Activated effector memory CD4-positive, alpha-beta T cell treated with anti-CD3 and anti-CD28 coated beads, Interleukin-2, amount 50 U/mL, for 16 hours (primary cell): ENCODE results near the gene FBXO45.
"Not testable (repeated sequence)": the region's sequence is repeated elsewhere in the genome, so short reads cannot be mapped to it uniquely, and the experiment has no call there.

ENCODE experiments used
- DNase-seq: peaks from one replicate; pipeline ENCODE4 v3.0.0-alpha.2; 2020

FBXO45 gene

DNA sequence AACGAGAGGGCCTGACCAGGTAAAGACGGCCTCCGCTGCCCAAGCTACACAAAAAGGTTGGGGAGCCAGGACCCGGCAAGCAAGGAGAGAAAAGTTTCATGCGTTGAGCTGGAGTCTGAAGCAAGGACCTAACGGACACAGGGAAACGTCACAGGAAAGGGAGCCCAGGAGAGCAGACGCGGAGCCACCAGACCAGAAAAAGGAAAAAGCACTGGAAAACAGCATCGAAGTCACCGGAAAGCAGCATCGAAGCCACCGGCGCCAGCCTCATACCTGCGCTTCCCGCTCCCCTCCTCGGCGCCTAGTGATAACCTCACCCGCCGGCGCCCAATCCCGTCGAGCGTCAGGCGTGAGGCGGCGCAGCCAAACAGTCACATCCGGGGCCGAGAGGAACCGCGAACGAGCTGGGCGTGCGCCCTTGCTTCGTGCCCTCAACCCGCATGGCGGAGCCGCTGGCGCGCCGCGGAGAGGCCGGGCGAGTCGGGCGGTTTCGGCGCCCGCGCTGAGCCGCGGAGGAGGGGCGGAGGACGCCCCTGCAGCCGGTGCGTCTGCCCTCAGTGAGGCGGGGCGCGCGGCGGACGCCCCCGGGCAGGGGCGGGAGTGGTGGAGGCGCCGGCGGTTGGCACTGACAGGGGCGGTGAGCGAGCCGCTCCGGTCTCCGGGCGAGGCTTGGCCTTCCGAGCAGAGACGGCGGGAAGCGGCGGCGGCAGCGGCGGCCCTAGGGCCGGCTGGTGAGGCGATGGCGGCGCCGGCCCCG, at the start of gene FBXO45, which contains the start of gene WDR53:
Gene FBXO45 (plus strand): TSS at position 415 of the 757 bp plus-strand sequence. CDS start 325 bp downstream, at position 740.
Gene WDR53 (minus strand): TSS at position 309 of the 757 bp plus-strand sequence. CDS start 7,079 bp downstream, outside the sequence.
- DNase-seq = peak; percentile 99

DNA sequence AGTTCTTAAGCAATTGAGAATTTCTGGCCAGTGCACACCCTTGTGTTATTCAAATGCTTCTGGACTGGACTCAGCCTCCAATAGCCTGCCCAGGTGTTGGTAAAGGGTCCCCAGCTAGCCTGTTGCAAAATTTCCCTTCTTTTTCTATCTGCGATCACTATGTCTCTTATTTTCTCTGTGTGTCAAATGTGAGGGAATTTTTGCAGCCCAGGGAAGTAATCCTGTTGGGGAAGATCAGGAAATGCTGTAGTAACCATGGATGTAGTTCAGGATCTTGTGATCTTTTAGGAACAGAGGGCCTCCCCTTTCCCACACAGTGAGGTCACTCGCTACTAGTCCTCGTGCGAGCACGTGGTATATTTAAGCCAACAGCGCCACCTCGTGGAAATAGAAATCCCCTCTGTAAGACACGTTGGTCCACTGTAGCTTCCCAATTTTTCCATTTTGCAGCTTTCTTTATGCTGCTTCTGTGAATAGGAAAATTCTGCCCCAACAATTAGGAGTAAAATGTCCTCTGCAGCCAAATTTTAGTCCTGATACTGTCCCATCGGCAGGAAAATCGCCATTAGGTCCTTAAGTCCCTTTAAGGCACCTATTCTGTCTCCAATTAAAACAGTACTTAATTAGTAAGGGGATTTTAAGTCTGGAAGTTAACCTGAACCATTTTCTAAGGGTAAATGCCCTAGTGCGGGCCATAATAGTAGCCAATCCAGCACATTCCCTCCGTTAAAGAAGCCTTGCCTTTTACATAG, 49.3 kb upstream of the FBXO45 start:
- DNase-seq = peak; percentile 83

GRCh38 chr3:196519718-196520082, 48.8 kb upstream of the FBXO45 start:
- no peak for DNase-seq

DNA sequence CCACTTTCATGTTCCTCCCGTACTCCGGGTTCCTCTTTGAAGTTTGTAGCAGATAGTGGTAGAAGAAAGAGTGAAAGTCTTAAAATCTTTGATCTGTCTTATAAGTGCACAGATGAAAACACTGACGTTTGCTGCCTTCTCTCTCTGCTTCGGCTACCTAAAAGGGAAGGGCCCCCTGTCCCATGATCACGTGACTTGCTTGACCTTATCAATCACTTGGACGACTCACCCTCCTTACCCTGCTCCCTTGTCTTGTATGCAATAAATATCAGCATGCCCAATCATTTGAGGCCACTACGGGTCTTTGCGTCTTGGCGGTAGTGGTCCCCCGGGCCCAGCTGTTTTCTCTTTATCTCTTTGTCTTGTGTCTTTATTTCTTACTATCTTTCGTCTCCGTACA, 47.2 kb upstream of the FBXO45 start:
- DNase-seq = not testable (repeated sequence)

- no peak for DNase-seq
These were observed 44.6 kb upstream of the FBXO45 start for GRCh38 chr3:196523841-196524240.

GRCh38 chr3:196524527-196524926, 43.9 kb upstream of the FBXO45 start:
- no peak for DNase-seq

DNA sequence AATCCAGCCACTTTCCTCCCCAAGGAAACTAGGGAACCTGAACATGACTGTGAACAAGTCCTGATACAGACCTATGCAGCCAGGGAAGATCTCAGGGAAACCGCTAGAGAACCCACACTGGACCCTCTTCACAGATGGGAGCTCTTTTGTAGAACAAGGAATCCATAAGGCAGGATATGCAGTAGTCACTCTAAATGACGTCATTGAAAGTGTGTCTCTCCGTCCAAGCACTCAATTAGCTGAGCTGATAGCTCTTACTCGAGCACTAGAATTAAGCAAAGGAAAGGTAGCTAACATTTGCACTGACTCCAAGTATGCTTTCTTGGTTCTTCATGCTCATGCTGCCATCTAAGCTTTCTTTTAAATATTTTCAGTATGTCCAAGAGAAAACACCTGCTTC, 43.3 kb upstream of the FBXO45 start:
- DNase-seq = no peak

- peak; percentile 95 for DNase-seq
These were observed 39.7 kb upstream of the FBXO45 start for GRCh38 chr3:196528639-196529233.

GRCh38 chr3:196531418-196531817, 37.0 kb upstream of the FBXO45 start:
- DNase-seq = no peak

DNA sequence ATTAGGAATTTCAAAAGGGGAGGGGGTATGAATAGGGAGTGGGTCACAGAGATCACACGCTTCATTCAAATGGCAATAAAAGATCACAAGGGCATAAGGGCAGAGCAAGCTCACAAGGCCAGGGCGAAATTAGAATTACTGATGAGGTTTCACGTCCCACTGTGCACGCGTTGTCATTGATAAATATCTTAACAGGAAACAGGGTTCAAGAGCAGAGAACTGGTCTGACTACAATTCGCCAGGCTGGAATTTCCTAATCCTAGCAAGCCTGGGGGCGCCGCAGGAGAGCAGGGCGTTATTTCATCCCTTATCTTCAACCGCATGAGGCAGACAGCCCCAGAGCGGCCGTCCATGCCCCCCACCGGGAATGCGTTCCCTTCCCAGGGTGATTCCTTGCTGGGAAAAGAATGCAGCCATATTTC, 35.2 kb upstream of the FBXO45 start:
- no peak for DNase-seq

GRCh38 chr3:196537319-196537984, 31.0 kb upstream of the FBXO45 start:
- DNase-seq = peak; percentile 90

DNA sequence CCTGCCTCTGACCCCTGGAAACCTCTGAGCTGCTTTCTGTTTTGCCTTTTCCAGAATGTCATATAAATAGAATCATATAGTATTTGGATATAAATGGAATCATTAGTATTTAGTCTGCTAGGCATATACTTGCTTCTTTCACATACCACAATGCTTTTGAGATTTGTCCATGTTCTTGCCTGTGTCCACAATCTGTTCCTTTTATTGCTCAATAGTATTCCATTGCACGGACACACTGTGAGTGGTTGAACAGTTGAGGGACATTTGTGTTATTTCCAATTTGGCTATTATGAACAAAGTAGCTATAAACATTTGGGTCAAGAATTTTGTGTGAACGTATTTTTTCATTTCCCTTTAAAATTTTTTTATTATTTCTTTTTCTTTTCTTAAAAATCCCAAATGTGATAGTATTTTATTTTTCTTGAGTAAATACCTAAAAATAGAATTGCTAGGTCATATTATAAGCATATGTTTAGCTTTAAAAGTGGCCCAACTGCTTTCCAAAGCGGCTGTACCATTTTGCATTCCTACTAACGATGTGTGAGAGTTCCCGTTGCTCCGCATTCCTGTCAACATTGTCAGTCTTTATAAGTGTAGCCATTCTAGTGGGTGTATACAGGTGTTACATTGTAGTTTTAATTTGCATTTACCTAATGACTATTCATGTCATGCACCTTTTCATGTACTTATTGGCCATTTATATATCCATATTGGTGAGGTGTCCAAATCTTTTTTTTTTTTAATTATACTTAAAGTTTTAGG, 26.6 kb upstream of the FBXO45 start:
- DNase-seq = no peak

DNA sequence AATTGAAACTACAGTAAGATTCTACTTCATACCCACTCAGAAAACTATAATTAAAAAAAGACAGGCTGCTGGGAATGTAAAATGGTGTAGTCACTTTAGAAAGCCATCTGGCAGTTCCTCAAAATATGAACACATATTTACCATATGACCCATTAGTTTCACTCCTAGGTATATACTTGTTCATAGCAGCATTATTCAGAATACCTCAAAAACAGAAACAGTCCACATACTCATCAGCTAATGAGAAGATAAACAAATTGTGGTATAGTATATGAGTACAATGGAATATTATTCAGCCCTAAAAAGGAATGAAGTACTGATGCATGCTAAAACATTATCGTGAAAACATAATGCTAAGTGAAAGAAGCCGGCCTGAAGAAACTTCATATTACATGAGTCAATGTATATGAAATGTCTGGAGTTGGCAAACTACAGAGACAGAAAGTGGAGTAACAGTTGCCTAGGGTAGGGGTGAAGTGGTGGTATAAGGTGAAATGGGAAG, 23.9 kb upstream of the FBXO45 start:
- no peak for DNase-seq

DNA sequence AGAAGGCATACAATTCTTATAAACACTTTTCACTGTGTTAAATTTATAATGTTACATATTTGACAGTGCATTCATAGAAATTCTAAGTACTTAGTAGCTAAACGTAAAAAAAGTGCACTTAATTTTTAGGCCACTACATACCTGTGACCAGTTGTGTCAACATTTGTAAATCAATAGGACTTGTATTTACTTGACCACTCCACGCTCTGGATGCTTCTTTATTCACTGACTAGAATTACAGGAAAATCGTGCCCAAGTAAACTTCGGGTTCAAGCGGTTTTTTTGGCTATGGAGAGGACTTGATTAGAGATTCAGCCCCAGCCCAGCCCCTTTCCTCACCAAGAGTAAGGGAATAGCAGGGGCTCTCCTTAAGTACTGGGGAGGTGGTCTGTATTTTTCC, 21.9 kb upstream of the FBXO45 start:
- no peak for DNase-seq

DNA sequence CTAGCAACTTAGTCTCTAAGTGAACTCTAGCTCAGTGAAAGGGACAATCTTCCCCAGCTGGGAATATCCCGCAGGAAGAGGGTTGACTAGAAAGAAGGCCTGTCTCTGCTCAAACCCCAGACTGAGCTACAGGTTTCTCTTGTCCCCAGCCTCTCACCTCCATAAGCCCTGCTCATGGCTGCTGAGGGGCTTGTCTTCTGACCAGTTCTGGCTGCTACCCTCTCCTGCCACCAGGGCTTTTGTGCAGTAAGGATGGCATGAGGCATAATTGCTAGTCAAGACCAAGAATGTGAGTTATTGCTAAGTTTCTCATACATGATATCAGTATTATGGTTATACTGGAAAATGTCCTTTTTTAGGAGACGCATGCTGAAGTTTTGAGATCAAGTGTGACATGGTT, 21.4 kb upstream of the FBXO45 start:
- DNase-seq = no peak

DNA sequence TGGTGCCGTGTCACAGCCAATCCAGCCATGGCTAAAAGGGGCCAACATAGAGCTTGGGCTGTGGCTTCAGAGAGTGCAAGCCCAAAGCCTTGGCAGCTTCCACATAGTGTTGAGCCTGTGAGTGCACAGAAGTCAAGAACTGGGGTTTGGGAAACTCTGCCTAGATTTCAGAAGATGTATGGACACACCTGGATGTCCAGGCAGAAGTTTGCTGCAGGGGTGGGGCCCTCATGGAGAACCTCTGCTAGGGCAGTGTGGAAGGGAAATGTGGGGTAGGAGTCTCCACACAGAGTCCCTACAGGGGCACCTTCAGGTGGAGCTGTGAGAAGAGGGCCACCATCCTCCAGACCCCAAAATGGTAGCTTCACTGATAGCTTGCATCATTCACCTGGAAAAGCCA, 19.1 kb upstream of the FBXO45 start:
- not testable (repeated sequence) for DNase-seq

DNA sequence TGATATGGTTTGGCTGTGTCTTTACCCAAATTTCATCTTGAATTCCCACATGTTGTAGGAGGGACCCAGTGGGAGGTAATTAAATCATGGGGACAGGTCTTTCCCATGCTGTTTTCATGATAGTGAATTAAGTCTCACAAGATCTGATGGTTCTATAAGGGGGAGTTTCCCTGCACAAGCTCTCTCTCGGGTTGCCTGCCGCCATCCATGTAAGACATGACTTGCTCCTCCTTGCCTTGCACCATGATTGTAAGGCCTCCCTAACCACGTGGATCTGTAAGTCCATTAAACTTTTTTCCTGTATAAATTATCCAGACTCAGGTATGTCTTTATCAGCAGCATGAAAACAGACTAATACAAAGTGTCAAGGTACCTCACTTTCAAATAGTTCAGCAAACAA, 18.3 kb upstream of the FBXO45 start:
- not testable (repeated sequence) for DNase-seq

DNA sequence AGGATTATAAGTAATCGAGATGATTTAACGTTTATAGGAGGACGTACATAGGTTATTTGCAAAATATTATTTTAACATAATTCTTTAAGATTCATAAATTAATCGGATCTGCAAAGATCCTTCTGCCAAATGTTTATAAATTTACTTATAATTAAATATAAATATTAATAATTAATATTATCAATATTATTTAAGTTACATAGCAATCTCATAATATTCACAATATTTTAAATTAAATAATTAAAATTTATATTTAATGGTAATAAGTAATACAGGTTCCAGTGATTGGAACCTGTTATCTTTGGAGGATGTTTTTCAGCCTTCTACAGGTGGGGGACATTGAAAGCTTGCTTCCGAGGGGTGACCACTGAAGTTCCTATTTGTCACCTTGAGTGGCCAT, 16.2 kb upstream of the FBXO45 start:
- DNase-seq = no peak

- no peak for DNase-seq
These were observed 14.9 kb upstream of the FBXO45 start for GRCh38 chr3:196553551-196553950.

GRCh38 chr3:196554205-196554604, 14.3 kb upstream of the FBXO45 start:
- no peak for DNase-seq

GRCh38 chr3:196555295-196555694, 13.2 kb upstream of the FBXO45 start:
- no peak for DNase-seq

DNA sequence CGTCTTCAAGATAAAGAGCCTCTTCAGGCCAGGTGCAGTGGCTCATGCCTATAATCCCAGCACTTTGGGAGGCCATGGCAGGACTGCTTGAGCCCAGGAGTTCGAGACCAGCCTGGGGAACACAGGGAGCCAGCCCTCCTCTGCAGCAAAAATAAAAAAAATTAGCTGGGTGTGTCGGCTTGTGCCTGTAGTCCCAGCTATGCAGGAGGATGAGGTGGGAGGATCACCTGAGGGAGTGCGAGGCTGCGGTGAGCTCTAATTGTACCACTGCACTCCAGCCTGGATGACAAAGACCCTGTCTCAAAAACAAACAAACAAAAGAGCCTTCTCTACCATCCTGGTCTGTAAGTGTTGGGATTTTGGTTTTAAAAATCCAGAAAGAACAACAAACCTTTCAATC, 11.2 kb upstream of the FBXO45 start:
- no peak for DNase-seq
